ENCODE measurements around the gene PMPCB.
"Not testable (repeated sequence)": the region's sequence is repeated elsewhere in the genome, so short reads cannot be mapped to it uniquely, and the experiment has no call there.

PMPCB gene, protein sequence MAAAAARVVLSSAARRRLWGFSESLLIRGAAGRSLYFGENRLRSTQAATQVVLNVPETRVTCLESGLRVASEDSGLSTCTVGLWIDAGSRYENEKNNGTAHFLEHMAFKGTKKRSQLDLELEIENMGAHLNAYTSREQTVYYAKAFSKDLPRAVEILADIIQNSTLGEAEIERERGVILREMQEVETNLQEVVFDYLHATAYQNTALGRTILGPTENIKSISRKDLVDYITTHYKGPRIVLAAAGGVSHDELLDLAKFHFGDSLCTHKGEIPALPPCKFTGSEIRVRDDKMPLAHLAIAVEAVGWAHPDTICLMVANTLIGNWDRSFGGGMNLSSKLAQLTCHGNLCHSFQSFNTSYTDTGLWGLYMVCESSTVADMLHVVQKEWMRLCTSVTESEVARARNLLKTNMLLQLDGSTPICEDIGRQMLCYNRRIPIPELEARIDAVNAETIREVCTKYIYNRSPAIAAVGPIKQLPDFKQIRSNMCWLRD

DNA sequence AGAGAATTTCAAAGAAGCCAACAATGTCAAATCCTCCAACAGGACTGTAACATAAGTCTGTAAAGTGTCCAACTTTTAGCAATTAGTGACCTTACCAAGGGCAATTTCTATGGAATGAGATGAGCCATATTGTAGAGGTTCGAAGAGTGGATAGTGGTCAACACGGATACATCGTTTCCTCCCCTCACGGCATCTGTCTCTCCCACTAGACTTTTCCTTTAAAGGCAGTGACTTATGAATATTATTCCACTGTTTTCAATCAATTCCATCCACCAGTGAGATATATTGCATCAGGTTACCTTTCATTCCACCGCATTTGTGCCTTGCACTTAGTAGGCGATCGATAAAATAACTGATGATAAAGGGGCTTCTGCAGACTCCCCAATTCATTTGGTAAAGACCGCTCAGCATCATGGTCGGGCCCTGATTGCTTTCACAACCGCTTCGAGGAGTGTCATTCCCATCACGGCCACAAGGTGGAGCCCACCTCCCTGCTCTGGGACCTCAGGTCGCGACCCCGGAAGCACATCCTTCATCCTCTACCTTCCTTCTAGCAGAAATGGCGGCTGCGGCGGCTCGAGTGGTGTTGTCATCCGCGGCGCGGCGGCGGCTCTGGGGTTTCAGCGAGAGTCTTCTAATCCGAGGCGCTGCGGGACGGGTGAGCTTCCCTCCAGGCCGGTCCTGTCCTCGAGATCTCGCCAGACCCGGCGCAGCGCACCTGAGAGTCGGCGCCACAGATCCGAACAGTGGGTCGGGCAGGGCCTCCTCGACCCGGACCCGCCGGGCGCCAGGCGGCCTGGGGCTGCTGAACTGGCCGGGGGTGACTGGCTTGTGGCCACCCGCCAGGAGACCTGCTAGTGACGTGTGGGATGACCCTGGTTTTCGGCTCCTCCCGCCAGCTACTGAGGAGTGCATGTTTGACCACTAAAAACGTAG is at the start of gene PMPCB:
Gene PMPCB (plus strand): TSS at position 535 of the 936 bp plus-strand sequence. CDS start 25 bp downstream, at position 560.
- peak; percentile 80 to 83 for DNase-seq

DNA sequence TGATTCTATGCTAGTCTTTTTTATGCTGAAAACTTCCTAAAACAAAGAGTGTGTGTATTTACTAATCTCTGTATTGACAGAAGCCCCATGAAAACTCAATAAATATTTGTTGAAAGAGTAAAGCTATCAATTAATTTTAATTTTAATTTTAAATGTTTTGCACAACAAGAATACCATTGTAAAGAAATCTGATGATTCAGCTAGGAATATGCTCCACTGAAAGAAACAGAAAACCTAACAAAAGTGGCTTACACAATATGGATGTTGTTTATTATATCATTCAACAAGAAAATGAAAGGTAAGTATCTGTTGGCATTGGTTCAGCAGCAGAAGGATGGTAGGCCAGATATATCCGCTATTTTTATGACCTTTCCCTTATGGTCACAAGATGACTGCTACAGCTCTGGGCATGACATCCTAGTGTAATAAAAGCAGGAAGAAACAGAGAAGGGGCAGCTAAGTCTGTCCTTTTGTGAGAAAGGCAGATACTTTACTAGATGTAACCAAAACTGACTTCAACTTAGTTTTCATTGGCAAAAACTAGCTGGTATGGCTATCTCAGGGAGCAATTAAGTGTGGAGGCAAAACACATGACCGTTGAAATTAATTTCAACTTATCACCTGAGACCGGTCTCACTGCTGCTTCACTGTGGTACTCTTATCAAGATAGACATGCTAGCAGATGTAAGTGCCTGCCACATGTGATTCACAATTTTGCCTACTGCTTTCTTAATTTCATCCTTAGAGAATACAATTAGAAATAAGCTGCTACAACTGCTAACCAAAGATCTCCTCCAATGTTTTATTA is 43.3 kb upstream of the PMPCB start:
- not testable (repeated sequence) for DNase-seq

DNA sequence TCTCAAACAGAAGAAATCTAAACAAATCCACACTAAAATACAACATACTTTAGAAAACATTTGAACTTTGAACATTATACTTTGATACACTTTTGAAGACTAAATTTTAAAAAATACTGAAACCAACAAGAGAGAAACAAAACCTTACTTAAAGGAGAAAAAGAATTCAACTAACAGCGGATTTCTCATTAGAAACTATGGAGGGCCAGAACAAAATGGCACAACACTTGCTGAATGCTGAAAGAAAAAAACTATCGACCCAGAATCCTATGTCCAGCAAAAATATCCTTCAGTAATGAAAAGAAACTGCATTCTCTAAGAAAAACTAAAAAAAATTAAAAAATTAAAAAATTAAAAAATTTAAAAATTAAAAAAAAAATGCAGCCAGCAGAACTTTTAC is 33.2 kb upstream of the PMPCB start:
- not testable (repeated sequence) for DNase-seq

DNA sequence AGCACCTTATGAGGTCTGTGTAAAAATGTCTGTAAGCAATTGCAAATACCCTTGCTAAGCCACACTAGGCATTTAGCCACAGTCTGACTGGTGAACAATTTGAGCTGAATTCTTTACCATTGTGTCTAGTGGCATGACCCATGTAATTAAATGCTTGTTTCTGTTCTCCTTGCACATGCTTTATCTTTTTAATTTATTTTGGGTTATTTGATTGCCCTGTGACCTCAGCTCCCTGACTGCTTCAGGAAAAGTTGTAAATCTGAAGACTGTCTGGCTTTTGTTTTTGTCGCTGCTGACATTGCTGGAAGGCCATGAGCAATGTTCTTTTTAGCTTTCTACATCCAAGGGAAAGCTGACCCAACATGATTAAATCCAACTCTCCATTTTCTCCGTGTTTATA is 31.0 kb upstream of the PMPCB start:
- DNase-seq = not testable (repeated sequence)

DNA sequence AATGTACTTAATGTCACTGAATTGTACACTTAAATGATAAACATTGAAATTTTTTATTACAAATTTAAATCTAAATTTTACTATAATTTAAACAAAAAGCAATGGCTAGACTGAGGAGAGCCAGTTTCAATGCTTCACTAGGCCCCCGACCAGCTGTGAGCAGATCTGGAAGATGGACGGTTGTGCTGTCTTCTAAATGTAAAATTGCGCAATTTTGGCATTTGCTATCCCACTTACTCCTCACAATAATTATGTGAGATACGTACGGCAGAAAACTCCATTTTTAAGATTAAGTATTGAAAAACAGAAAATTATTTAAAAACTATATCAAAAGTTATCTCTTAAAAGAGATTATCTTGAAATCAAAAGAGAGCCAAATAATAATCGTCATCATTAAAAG is 23.9 kb upstream of the PMPCB start:
- not testable (repeated sequence) for DNase-seq

DNA sequence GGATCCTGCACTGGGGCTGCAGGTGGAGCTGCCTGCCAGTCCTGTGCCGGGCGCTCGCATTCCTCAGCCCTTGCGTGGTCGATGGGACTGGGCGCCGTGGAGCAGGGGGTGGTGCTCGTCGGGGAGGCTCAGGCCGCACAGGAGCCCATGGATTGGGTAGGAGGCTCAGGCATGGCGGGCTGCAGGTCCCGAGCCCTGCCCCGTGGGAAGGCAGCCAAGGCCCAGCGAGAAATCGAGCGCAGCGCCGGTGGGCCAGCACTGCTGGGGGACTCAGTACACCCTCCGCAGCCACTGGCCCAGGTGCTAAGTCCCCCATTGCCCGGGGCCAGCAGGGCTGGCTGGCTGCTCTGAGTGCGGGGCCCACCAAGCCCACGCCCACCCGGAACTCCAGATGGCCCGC is 22.4 kb upstream of the PMPCB start:
- DNase-seq = not testable (repeated sequence)

DNA sequence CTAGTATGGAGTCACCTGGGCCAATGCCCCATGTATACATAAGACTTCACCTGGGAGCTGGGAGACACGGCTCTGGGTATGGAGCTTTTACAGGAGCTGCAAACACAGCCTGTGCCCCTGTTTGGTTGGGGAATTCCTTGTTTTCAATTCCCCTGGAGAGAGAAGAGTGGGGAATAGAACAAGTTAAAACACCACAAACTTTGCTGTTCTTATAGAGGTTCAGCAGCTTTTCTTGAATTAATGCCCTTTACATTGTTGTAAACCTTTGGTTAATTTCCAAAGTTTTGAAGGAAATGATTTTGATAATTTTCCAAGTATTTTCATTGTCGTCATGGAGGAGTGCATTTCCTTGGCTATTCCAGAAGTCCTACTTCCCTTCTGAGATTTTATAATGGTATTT is 19.0 kb upstream of the PMPCB start:
- DNase-seq = not testable (repeated sequence)

DNA sequence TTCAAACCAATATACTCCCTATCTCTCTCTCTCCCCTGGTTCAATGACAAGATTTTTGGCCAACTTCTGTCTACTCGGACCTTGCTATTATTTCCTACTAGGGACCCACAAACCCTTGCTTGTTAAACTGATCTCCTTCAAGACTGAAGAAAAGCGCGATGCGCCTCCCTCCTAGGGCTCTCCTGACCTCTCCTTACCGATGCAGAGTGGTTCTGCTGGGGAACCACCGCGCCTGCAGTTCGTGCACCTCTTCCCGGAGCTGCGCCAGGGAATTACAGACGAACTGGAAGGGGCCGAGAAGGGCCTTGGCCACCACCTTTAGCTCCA is 17.6 kb upstream of the PMPCB start:
- not testable (repeated sequence) for DNase-seq

DNA sequence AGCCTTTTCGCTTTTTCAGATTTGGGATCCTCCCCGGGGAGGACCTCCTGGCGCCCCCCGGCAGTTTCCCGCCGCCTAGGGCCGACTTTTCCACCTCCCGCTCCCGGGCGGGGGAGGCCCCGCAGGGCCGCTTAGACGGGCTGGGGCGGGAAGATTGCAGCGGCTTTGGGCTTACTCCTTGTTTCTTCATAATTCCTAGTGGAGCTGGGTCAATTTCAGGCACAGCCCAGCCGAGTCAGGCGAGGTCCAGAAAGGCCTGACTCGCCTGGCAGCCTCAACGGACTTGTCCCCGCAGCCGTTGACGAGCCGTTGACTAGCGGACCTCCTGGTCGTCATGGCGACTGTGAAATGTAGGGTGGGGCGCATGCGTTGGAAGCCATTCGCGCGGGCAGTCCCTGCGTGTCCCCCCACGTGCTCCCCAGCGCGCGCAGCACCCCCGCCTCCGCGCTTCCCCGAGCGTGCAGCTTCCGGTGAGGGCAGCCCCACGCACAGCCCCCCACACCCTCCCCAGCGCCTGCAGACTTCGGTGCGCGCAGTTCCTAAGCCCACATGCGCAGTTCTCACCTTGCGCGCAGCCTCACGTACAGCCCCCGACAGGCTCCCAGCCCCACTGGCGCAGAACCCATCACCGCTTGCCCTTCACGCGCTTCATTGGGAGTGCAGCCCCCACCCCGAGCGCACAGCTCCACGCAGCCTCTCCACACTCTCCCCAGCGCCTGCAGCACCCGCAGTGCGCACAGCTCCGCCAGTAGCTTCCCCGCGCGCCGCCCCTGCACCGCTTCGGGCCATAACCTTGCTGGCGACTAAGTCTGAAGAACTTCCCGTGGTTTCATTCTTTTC is 17.1 kb upstream of the PMPCB start:
- peak; percentile 24 to 49 for DNase-seq

DNA sequence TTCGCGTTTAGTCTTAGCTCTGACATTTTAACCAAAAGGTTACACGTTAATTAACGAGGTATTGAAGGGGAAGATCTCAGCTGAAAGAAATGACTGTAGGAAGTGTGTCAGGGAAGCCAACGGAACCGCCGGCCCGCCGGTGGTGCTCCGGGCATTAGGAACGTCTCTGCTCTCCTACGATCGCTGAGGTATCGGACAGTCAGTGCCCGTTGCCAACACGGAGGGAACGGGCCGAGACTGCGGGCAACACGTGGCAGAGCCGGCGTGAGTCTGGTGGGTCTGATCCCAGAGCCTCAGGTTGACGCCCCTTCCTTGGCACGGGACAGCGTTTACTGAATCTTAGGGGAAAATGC is 16.5 kb upstream of the PMPCB start:
- not testable (repeated sequence) for DNase-seq

DNA sequence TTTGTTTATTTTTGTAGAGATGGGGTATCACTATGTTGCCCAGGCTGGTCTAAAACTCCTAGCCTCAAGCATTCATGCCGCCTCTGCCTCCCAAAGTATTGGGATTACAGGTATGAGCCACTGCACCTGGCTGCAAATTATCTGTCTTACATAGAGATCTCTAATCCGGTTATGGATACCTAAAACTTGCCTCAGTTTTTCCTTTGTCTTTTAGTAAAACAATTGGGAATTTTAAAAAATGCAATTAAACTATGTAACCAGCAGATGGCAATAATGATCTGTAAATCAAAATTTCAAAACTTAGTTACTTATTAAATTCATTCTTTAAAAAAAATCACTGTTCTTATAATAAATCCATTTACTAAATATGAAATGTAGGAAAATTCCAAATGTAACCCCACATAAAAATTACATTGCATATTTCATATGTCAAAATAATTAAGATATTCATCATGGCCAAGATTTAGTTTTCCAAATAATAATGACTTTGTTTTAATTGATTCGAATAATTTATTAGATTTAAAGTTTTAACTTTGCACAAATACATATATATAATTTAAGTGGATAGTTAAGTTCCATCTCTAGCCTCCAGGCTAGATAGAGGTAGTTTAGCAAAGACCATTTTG is 14.3 kb upstream of the PMPCB start:
- DNase-seq = not testable (repeated sequence)

DNA sequence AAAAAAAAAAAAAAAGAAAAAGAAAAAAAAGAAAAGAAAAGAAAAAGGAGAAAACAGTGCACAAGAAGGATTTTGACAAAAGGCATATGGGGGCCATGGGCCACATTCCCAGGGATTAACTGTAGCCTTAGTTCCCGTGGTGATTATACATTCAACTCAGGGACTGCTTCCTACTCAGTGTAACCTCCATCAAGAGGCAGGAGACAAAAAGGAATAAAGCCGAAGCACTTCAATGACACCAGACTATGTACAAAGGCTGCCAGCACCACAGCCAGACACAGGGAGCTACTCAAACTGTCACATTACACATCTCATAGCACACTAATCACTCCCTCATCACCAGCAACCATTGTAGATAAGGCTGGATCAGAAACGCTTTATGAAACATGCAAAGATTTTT is 5.1 kb upstream of the PMPCB start:
- no peak for DNase-seq

DNA sequence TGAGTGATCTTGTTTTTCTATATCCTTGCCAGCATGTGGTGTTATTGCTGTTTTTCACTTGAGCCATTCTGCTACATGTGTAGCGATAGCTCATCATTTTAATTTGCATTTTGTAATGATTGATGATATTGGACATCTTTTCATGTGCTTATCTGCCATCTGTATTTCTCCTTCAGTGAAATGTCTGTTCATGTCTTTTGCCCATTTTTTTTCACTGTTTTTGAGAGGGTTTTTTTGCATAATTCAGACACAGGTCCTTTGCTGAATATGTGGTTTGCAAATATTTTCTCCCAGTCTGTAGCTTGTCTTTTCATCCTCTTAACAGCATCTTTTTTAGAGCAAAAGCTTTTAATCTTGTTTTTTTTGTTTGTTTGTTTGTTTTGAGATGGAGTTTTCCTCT is 3.7 kb upstream of the PMPCB start:
- DNase-seq = no peak

DNA sequence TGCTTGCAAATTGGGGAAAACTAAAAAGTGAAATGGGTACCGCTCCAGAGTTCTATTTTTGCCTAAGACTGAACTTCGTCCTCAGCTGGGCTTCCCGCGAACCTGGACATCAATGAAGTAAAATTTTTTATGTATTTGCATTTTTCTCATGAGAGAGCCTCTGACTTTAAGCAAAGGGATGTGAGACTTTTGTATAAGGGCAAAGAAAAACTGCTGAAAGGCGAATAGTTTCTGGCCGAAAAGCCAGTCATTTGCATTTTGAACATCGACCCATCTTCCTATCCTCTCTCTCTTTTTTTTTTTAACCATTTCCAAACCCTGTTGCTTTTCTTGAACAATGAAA is 573 bp downstream of the PMPCB start:
- DNase-seq = no peak

DNA sequence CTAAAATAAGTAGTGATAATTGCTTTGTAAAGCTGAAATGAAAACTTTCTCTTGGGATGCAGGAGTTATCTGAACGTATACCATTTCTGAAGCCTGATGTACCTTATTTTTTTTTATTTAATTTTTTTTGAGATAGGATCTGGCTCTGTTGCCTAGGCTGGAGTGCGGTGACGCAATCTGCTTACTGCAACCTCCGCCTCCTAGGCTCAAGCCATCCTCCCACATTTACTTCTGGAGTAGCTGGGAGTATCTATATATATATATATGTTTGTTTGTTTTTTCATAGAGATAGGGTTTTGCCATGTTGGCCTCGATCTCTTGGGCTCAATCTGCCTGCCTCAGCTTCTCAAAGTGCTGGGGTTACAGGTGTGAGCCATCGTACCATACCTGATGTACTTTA is 2.4 kb downstream of the PMPCB start:
- DNase-seq = no peak

DNA sequence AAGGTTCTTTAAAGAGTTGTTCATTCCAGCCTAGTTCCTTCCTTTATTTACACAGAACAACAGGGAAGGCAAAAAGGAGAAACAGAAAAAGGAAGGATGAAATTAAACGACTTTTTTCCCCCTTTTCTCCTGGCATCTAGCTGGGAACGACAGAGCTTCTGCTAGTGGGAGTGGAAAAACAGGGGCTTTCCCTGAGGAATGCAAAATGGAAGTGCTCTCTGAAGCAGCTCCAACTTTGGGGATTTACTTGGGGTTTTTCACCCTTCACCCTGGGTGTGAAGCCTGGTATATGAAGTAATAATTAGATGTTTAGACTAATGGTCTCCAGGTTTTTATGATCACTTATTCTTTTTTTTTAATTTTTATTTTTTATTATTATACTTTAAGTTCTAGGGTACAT is 4.2 kb downstream of the PMPCB start:
- no peak for DNase-seq

DNA sequence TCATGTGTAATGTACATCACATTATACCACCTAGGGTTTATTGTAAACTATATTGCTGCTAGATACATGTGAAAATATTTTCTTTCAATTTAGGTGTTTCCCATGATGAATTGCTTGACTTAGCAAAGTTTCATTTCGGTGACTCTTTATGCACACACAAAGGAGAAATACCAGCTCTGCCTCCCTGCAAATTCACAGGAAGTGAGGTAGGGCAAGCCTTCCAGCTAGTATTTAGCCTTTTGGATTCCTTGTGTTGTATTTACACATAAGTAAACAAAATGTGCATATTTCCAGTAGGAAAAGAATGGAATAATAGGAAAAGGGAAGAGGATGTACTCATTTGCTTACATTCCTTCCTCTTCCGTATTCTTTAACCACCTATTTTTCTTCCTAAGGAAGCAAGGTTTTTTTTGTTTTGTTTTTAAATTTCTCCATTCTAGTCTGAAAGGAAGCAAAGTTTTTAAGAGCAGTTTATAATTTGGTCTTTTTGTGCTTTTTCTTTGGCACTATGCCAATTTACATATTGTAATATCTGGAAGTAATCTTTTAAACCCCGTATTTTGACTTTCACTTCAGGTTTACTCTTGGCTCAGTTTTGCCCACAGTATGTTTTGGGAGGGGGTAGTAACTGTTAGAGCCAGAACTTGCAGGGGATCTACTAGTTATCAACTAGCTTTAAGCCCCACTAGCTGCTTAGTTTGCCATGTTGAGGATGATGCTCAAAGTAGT is 10.4 kb downstream of the PMPCB start:
- DNase-seq = no peak

DNA sequence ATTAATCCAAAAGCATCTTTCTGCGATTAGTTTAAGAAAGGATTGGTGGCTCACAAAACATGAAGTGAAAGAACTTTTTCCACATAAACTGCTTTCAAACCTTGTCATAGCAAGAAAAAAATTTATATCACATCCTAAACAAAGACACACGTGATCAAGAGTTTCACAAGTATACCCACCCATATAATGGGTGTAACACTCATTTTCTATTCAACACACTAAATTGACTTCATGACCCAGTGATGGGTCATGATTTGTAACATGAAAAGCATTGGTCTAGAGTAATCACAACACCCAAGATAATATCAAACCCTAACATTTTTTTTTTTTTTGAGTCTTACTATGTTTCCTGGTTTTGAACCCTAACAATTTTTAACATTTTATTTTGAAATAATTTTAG is 17.6 kb downstream of the PMPCB start:
- no peak for DNase-seq

DNA sequence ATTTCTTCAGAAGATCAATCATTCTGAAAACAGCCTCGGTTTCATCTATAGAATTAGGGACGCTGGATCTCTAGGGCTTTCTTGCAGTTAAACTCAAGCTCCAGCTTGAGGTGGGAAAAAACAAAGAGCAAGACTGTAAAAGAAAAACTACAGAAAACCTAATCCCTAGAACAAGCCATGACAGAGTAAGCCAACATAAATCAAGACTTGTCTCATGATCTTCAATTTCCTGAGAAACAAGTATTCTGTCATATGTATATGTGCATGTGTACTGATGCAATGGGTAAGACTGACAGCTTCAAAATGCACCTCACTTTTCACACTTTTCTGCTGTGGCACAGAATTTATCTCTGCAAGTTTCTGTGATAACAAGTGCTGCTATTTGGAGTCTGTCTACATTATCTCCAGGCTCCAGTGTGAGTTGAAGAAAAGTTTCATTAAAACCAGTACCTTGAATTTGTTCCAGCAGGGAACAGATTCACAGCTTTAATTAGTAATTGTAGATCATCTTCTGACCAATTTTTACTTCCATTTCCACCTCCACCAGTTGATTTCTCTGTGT is 19.2 kb downstream of the PMPCB start:
- no peak for DNase-seq

DNA sequence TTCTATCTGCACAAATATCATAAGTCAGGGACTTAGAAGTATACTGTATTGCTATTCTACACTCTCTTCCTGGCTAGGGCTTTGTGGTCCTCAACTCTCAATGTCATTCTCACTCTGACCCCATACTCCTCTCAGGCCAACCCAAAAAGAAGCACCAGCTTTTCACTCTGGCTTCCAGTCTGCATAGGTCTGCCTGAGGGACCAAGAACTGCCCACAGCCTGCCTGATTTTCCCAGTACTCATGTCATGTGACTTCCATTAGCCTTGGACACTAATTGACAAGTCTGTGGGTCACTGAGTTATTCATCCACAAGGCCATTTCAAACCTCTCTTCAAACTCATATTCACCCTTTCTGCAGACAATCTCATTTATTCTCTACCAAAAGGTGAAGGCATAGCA is 19.8 kb downstream of the PMPCB start:
- no peak for DNase-seq

DNA sequence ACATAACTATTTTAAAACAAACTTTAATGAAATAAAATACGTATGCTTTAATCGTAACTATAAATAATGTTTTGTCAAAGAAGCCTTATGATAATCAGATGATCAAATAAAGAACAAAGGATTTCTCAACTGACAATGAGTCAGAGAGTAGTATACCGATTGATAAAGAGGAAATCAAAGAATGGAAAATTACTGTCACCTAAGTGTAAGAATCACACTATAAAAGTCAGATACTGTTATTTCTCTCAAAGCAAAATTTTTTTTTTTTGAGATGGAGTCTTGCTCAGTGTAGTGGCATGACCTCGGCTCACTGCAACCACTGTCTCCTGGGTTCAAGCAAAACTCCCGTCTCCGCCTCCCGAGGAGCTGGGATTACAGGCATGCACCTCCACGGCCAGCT is 28.5 kb downstream of the PMPCB start:
- no peak for DNase-seq
